ENCODE results near the gene NFE2L2.
"Not testable (repeated sequence)": the region's sequence is repeated elsewhere in the genome, so short reads cannot be mapped to it uniquely, and the experiment has no call there.

The NFE2L2 gene

DNA sequence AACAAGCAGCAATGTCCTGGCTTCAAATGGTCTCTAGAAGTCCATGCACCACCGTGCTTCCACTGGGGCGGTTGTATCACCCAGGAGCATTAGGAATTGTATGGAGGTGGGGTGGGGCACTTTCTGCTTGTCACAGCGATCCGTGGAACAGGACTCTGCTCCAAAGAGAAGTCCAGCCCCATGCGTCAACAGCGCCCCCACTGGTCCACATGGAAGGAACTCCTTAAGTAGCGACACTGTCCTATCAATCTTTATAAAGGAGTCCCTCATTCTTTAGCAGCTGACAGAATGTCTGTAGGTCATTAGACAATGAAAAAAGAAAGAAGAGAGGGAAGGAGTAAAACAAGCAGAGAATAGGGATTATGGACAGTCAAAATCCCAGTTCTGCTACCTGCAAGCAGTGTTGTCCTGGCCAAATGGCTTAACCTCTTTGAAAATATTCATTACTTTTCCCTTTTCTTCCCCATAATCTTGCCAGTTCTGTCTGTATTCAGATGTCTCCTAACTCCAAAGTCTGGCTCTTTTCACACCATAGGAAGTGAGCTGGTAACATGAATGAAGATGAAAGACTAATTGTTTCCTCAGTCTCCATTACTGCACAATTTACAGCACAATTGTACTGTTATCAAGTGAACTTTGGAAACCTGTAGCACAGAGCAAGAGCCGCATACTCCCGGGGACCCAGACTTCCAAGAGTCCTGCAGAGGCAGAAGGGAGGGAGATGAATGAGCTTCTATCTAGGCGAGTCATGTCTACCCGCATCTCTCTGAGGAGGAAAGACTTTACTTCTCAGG lies 9.9 kb downstream of the NFE2L2 start:
- DNase-seq, result peak; percentile 78

DNA sequence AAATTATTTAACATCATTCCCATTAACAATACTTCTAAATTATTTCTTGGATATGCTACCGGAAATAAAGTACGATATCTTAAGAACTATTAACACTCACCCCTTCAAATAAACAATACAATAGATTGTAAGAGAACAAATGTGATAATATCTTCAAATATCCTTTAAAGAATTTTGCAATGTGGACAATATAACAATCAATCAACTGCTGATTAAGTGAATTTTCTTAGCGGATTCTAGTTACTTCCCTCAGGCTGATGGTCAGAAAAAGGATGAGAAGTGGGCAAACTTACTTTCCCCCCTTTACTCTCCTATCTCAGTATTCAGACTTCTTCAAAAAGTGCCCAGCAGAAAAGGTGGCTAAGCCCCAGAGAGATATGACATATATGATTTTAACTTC lies 10.8 kb downstream of the NFE2L2 start:
- DNase-seq, result no peak

DNA sequence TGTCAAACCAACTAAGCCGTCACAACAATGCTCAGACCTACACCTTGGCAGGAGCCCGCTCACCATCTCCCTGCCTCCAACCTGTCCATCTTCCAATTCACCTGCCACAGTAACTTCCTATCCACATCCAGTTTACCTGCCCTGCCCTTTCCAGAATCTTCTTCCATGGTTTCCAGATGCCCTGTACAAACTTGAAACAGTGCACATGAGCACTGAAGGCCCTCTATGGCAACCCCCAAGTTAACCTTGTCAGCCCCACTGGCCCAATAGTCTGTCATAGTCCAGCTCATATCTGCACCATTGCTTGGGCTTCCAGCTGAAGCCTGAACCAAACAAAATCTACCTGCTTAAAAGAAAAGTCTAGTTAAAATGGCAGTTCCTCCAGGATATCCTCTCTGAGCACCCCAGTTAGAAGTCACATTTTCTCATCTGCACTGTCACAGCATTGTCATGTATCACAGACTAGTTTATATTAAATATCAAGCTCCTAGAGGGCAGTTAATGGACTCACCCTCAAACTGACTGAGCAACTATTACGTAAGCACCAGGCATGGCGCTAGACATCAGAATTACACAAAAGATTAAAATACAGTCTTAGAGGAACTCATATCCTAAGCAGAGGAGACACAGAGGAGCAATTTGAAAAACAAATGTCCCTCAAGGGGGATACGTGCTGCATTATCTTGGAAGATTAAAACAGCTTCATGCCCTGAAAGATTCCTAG lies 11.6 kb downstream of the NFE2L2 start:
- DNase-seq, result no peak

DNA sequence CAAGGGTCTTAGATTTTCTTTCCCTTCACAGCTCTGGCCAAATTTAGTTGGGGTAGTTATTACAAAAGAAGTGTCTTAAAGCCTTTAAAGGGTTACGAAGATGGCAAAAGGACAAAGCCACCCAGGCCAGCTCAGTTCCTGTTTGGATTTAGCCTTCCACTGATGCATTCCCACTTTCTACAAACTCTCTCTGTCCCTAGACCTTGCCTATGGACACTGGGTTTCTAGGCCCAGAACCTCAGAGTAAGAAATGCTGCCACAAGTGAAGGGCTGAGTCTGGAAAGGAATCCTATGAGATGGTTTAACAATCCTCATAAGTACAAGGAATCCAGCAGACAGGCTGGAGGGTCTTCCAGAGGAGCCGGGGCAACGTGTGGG lies 13.4 kb downstream of the NFE2L2 start:
- DNase-seq, result no peak

GRCh38 chr2:177250461-177250860 lies 14.1 kb downstream of the NFE2L2 start:
- DNase-seq, result no peak

GRCh38 chr2:177249038-177249437 lies 15.5 kb downstream of the NFE2L2 start:
- no peak for DNase-seq

- no peak for DNase-seq
These were observed 16.7 kb downstream of the NFE2L2 start for GRCh38 chr2:177247693-177248262.

DNA sequence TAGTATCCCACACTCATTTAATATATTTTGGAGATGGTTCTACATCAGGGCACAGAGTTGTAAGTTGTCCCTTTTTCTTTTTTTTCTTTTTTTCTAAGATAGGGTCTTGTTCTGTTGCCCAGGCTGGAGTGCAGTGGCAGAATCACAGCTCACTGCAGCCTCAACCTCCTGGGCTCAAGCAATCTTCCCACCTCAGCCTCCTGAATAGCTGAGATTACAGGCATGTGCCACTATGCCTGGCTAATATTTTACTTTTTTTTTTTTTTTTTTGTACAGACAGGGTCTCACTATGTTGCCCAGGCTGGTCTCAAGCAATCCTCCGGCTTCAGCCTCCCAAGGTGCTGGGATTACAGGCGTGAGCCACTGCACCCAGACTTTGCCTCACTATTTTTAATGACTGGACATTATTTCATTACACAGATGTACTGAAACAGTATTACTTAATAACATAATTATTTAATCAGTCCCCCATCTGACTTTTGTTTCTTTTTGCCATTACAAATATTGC lies 17.9 kb downstream of the NFE2L2 start:
- DNase-seq, result not testable (repeated sequence)

GRCh38 chr2:177246000-177246399 lies 18.5 kb downstream of the NFE2L2 start:
- no peak for DNase-seq

GRCh38 chr2:177245010-177245422 lies 19.5 kb downstream of the NFE2L2 start:
- no peak for DNase-seq

DNA sequence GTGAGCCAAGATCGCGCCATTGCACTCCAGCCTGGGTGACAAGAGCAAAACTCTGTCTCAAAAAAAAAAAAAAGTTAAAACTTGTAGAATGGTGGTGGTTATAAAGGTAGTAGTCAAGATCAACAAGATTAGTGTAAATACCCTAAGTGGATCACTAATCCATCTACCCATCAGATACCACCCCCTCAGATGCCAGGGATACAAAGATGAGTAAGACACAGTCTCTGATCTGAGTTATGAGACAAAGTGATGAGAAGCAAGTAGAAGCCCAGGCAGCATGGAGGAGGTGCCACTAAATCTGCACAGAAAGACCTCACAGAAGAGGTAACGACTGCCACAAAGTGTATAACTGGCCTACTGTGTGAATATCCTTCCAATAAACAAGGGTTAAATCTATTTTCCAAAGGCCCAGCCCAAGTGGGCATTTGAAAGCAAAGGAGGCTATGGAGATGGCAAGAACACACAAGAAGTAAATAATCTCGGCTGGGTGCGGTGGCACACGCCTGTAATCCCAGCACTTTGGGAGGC lies 20.2 kb downstream of the NFE2L2 start:
- no peak for DNase-seq

- no peak for DNase-seq
These were observed 21.1 kb downstream of the NFE2L2 start for GRCh38 chr2:177243476-177243875.

DNA sequence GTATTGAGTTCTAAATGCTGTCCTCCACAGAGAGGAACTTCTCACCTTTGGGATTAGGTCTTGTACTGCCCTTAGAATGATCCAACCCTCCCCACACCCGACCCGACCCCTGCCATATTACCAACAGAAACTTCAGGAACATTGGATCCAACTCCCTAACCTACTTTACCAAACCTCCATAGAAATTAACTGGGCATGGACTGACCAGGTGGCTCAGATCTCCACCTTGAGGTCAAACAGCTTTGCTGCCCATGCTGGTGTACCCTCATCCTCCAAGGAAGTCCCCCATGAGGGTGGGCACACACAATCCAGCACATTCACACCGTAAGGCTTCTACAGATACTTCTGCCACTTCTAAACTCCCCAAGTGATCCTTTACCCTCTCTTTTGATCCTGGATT lies 21.5 kb downstream of the NFE2L2 start:
- no peak for DNase-seq

GRCh38 chr2:177242121-177242987 lies 22.2 kb downstream of the NFE2L2 start:
- DNase-seq, result peak; percentile 7

DNA sequence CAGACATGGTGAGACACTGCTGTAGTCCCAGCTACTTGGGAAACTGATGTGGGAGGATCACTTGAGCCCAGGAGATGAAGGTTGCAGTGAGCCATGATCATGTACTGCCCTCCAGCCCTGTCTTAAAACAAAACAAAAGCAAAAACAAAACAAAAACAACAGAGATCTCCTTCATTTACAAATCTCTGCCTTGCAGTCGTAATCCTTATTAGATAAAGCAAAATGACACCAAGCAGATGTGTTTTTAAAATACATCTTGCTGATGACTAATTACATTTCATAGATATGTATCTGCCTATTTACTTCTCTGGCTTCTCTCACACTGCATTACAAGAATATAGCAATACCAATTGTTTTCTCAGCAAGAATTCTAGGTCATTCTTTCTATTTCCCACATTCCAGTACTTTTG lies 22.8 kb downstream of the NFE2L2 start:
- no peak for DNase-seq

- DNase-seq, result no peak
These were observed 24.4 kb downstream of the NFE2L2 start for GRCh38 chr2:177239932-177240630.

- DNase-seq, result no peak
These were observed 25.5 kb downstream of the NFE2L2 start for GRCh38 chr2:177239053-177239452.

- no peak for DNase-seq
These were observed 26.6 kb downstream of the NFE2L2 start for GRCh38 chr2:177237932-177238331.

GRCh38 chr2:177235855-177236437 lies 28.6 kb downstream of the NFE2L2 start:
- DNase-seq, result no peak

GRCh38 chr2:177234267-177234666 lies 30.3 kb downstream of the NFE2L2 start:
- no peak for DNase-seq

- DNase-seq, result no peak
These were observed 32.3 kb downstream of the NFE2L2 start for GRCh38 chr2:177232098-177232704.
